HepG2 (cell line): Measurements from ENCODE around the gene COL2A1.
A peak's percentile ranks its signal among the peaks of the same experiment; 100 is the strongest.

ENCODE experiments used
- CREB3 ChIP-seq: sonication (generic); formaldehyde crosslinking; IDR thresholded peaks from 2 replicates; pipeline ENCODE4 v1.5.0; 2020; ENCODE audit warnings: missing genetic modification reagents
- HOXA7 ChIP-seq: sonication (generic); formaldehyde crosslinking; IDR thresholded peaks from 2 replicates; pipeline ENCODE4 v1.8.1; 2022; ENCODE audit warnings: mild to moderate bottlenecking, missing genetic modification reagents, moderate library complexity
- IKZF1 ChIP-seq: fragments of 450-650 bp; IDR thresholded peaks from 2 replicates; pipeline ENCODE4 v1.7.1; 2016
- PHF8 ChIP-seq: sonication (generic); formaldehyde crosslinking; IDR thresholded peaks from 2 replicates; pipeline ENCODE4 v1.5.0; 2020; ENCODE audit warnings: missing genetic modification reagents
- POLR2AphosphoS5 ChIP-seq: IDR thresholded peaks from 2 replicates; pipeline ENCODE4 v1.6.1; 2012; ENCODE audit warnings: low read depth, low read length
- YY1 ChIP-seq: IDR thresholded peaks from 2 replicates; pipeline ENCODE4 v1.6.1; 2011; ENCODE audit warnings: low read length, low read depth, moderate library complexity, mild to moderate bottlenecking; ENCODE audit not compliant: insufficient read depth, insufficient replicate concordance
- ZNF335 ChIP-seq: sonication (generic); formaldehyde crosslinking; IDR thresholded peaks from 2 replicates; pipeline ENCODE4 v1.4.0; 2020; ENCODE audit warnings: missing genetic modification reagents
- TF ChIP-seq, protein P1 (sequence below): sonication (generic); formaldehyde crosslinking; IDR thresholded peaks from 2 replicates; pipeline ENCODE4 v1.5.0; 2020; ENCODE audit warnings: mild to moderate bottlenecking, missing genetic modification reagents, moderate library complexity
- TF ChIP-seq, protein P2 (sequence below): sonication (generic); formaldehyde crosslinking; IDR thresholded peaks from 2 replicates; pipeline ENCODE4 v1.4.0; 2020; ENCODE audit warnings: missing genetic modification reagents

- no peak for TF ChIP-seq PHF8 (CRISPR knock-in tag)
- TF ChIP-seq, protein P1, sequence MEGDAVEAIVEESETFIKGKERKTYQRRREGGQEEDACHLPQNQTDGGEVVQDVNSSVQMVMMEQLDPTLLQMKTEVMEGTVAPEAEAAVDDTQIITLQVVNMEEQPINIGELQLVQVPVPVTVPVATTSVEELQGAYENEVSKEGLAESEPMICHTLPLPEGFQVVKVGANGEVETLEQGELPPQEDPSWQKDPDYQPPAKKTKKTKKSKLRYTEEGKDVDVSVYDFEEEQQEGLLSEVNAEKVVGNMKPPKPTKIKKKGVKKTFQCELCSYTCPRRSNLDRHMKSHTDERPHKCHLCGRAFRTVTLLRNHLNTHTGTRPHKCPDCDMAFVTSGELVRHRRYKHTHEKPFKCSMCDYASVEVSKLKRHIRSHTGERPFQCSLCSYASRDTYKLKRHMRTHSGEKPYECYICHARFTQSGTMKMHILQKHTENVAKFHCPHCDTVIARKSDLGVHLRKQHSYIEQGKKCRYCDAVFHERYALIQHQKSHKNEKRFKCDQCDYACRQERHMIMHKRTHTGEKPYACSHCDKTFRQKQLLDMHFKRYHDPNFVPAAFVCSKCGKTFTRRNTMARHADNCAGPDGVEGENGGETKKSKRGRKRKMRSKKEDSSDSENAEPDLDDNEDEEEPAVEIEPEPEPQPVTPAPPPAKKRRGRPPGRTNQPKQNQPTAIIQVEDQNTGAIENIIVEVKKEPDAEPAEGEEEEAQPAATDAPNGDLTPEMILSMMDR: peak; percentile 71
- no peak for TF ChIP-seq POLR2AphosphoS5
- TF ChIP-seq CREB3 (CRISPR knock-in tag): no peak
- TF ChIP-seq IKZF1: no peak
- TF ChIP-seq, protein P2, sequence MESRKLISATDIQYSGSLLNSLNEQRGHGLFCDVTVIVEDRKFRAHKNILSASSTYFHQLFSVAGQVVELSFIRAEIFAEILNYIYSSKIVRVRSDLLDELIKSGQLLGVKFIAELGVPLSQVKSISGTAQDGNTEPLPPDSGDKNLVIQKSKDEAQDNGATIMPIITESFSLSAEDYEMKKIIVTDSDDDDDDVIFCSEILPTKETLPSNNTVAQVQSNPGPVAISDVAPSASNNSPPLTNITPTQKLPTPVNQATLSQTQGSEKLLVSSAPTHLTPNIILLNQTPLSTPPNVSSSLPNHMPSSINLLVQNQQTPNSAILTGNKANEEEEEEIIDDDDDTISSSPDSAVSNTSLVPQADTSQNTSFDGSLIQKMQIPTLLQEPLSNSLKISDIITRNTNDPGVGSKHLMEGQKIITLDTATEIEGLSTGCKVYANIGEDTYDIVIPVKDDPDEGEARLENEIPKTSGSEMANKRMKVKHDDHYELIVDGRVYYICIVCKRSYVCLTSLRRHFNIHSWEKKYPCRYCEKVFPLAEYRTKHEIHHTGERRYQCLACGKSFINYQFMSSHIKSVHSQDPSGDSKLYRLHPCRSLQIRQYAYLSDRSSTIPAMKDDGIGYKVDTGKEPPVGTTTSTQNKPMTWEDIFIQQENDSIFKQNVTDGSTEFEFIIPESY (CRISPR knock-in tag): peak; percentile 54; the same call in 1 of the 2 replicates
- no peak for TF ChIP-seq HOXA7 (CRISPR knock-in tag)
- TF ChIP-seq ZNF335: no peak
- no peak for TF ChIP-seq YY1
Observed at GRCh38 chr12:47941871-47942613, 62.2 kb downstream of the COL2A1 start.
